Body of pancreas (tissue), 4 donors: ENCODE results near the gene RTL10. TPM values are rescaled to one million over a fixed set of nuclear protein-coding genes. Genes with fewer than 3 reads are reported as not detected.
A peak's percentile ranks its signal among the peaks of the same experiment; 100 is the strongest.

ENCODE experiments used
- ATAC-seq: fragments of 150-250 bp; one replicate; pipeline ENCODE4 v1.9.1; 2016
- DNase-seq, 4 donors: peaks; one replicate each; pipeline ENCODE4 v3.0.0-alpha.2; 2019
- H3K27ac ChIP-seq, 4 donors: fragments of 200-600 bp; sonication (generic); 1 replicate in 3 of 4; 2 replicates in 1 of 4; pipeline versions ENCODE4 v1.5.1 to v1.6.1; 2016 to 2019; ENCODE audit warnings: mild to moderate bottlenecking in 1 of 4, mixed read lengths in 1 of 4, moderate library complexity in 1 of 4
- H3K27me3 ChIP-seq, 2 donors: fragments of 200-600 bp; sonication (generic); one replicate each; pipeline ENCODE4 v1.6.0; 2016; ENCODE audit warnings: mild to moderate bottlenecking in 1 of 2
- H3K36me3 ChIP-seq, 2 donors: fragments of 200-600 bp; sonication (generic); replicated peaks in 1 of 2; 2 replicates each; pipeline ENCODE4 v1.5.1; 2016; ENCODE audit warnings: low read depth in 2 of 2; ENCODE audit not compliant: insufficient read depth in 1 of 2
- H3K4me1 ChIP-seq: fragments of 200-600 bp; sonication (generic); one replicate; pipeline ENCODE4 v1.6.0; 2016
- H3K4me3 ChIP-seq, 2 donors: fragments of 200-600 bp; sonication (generic); 1 replicate in 1 of 2; 2 replicates in 1 of 2; pipeline ENCODE4 v1.5.1; 2016 to 2019
- H3K9me3 ChIP-seq, 3 donors: fragments of 200-600 bp; sonication (generic); 1 replicate in 2 of 3; 2 replicates in 1 of 3; pipeline ENCODE4 v1.5.1; 2016
- CTCF ChIP-seq, 7 experiments: fragments of 450-650 bp in 4 of 7; fragments of 200-600 bp in 3 of 7; sonication (generic) in 3 of 7; IDR thresholded peaks; one replicate each; pipeline ENCODE4 v1.5.1; 2016 to 2019; ENCODE audit warnings: antibody characterized with exemption in 7 of 7
- POLR2A ChIP-seq, 3 donors: fragments of 450-650 bp; IDR thresholded peaks; one replicate each; pipeline ENCODE4 v1.6.1; 2016; ENCODE audit warnings: antibody characterized with exemption in 3 of 3, mild to moderate bottlenecking in 2 of 3
- WGBS, 2 donors: methylation state at CpG; one replicate each; pipeline ENCODE4 v1.1.5; 2017; 5-methylcytosine and 5-hydroxymethylcytosine counted together
- intact Hi-C: fragments of 100-400 bp; cut with DNase I; formaldehyde crosslinking; loops from one replicate; pipeline ENCODE4 v1.15.1; 2023
- total RNA-seq, 2 donors: library from RNA; depleted of rRNA; stranded (reverse); fragments of >200 nt; gene quantifications; one replicate each; pipeline ENCODE4 v1.1.0, GENCODE V29; 2016

RTL10 gene
- total RNA-seq, 2 donors from 2014 or later = 10.2 to 14.8 TPM

- intact Hi-C loops = no loop called here
- peak in 1 of 4 donors; percentile 9 for DNase-seq
- 93 to 100% methylated on average over 4 to 15 of the region's 15 CpGs for WGBS, 2 donors
- ATAC-seq = no peak
- Histone ChIP-seq H3K4me3 (no peak overlapping the region), H3K27me3 (no peaks in the 10 kb centered on the region), H3K9me3 (no peaks in the 10 kb centered on the region), H3K36me3 (no peaks in the 10 kb centered on the region), H3K27ac (no peak overlapping the region), H3K4me1 (no peaks in the 10 kb centered on the region)
- no peak for TF ChIP-seq POLR2A (IDR thresholded peaks at IDR 0.05)
- TF ChIP-seq CTCF (IDR thresholded peaks at IDR 0.05) = no peak
Measured at GRCh38 chr22:19807161-19807913, 47.3 kb downstream of the RTL10 start.

- no peak for ATAC-seq
- peak in 3 of 4 donors; percentile 12 to 37 (median 29) for DNase-seq
- Histone ChIP-seq H3K9me3 (no peaks in the 10 kb centered on the region), H3K27me3 (no peaks in the 10 kb centered on the region), H3K4me1 (no peaks in the 10 kb centered on the region), H3K36me3 (no peaks in the 10 kb centered on the region), H3K4me3 (no peak overlapping the region), H3K27ac (no peak overlapping the region)
- intact Hi-C loops = no loop called here
- TF ChIP-seq CTCF (IDR thresholded peaks at IDR 0.05) (no peak), POLR2A (IDR thresholded peaks at IDR 0.05) (no peak)
- WGBS, 2 donors = 75 to 85% methylated on average over 5 to 35 of the region's 38 CpGs
Measured at GRCh38 chr22:19806213-19807160, 48.2 kb downstream of the RTL10 start.

GRCh38 chr22:19805821-19806212 is 48.9 kb downstream of the RTL10 start:
- Histone ChIP-seq H3K36me3 (no peaks in the 10 kb centered on the region), H3K4me3 (no peak overlapping the region), H3K9me3 (no peaks in the 10 kb centered on the region), H3K27ac (no peak overlapping the region), H3K4me1 (no peaks in the 10 kb centered on the region), H3K27me3 (no peaks in the 10 kb centered on the region)
- intact Hi-C loops = no loop called here
- no peak for TF ChIP-seq CTCF (IDR thresholded peaks at IDR 0.05)
- TF ChIP-seq POLR2A (IDR thresholded peaks at IDR 0.05) = no peak
- DNase-seq (peak in 1 of 4 donors; percentile 2), ATAC-seq (no peak)
- 88 to 92% methylated on average over 6 to 8 of the region's 8 CpGs for WGBS, 2 donors

Other genes with a start within 250 kb of the RTL10 start
- 10 to 100 TPM; 15.0 to 15.2 TPM for gene SEPTIN5, start 140.4 kb downstream of the RTL10 start, total RNA-seq
- gene GP1BB, start 131.3 kb downstream of the RTL10 start, total RNA-seq = 10 to 100 TPM in 1 of 2 donors, 1 to 10 TPM in 1; 6.2 to 29.7 TPM
- 1 to 10 TPM in 1 of 2 donors, not detected in 1; 1.0 TPM for gene TBX1, start 94.1 kb downstream of the RTL10 start, total RNA-seq
- 1 to 10 TPM; 1.3 to 3.3 TPM for gene GNB1L, start within 50 bp of the RTL10 start, total RNA-seq
- 10 to 100 TPM; 85.6 to 98.2 TPM for gene COMT, start 86.9 kb upstream of the RTL10 start, total RNA-seq
- 10 to 100 TPM; 22.1 to 23.6 TPM for gene TXNRD2, start 86.9 kb upstream of the RTL10 start, total RNA-seq
- gene ARVCF, start 161.9 kb upstream of the RTL10 start, total RNA-seq = 100 to 1,000 TPM in 1 of 2 donors, 10 to 100 TPM in 1; 36.6 to 150 TPM
- gene TANGO2, start 166.2 kb upstream of the RTL10 start, total RNA-seq = 10 to 100 TPM; 10.5 to 19.7 TPM
- 10 to 100 TPM; 25.7 to 53.4 TPM for gene DGCR8, start 225.4 kb upstream of the RTL10 start, total RNA-seq